GM21529 (cell line): ENCODE results near the gene MBNL1.

ENCODE experiments used
- ATAC-seq: cut with Tn5 transposase; IDR thresholded peaks from one replicate; pipeline ENCODE4 v1.9.1; 2021; ENCODE audit not compliant: unreplicated experiment

MBNL1 gene

GRCh38 chr3:152469248-152470025 lies 200.7 kb downstream of the MBNL1 start:
- no peak for ATAC-seq

GRCh38 chr3:152470095-152470494 lies 201.4 kb downstream of the MBNL1 start:
- no peak for ATAC-seq

GRCh38 chr3:152470893-152471292 lies 202.2 kb downstream of the MBNL1 start:
- ATAC-seq, result no peak

- ATAC-seq, result peak; percentile 71
Observed at GRCh38 chr3:152471814-152472671, 203.3 kb downstream of the MBNL1 start.

- ATAC-seq, result no peak
Observed at GRCh38 chr3:152472672-152472954, 203.9 kb downstream of the MBNL1 start.

GRCh38 chr3:152474585-152474984 lies 205.9 kb downstream of the MBNL1 start:
- peak; percentile 70 for ATAC-seq

GRCh38 chr3:152477422-152477821 lies 208.7 kb downstream of the MBNL1 start:
- ATAC-seq, result no peak

GRCh38 chr3:152480282-152480953 lies 211.7 kb downstream of the MBNL1 start:
- ATAC-seq, result peak; percentile 93

- ATAC-seq, result no peak
Observed at GRCh38 chr3:152486364-152486763, 217.6 kb downstream of the MBNL1 start.

- no peak for ATAC-seq
Observed at GRCh38 chr3:152488449-152488848, 219.7 kb downstream of the MBNL1 start.

GRCh38 chr3:152491922-152492321 lies 223.2 kb downstream of the MBNL1 start:
- ATAC-seq, result peak; percentile 53

- ATAC-seq, result no peak
Observed at GRCh38 chr3:152496286-152496685, 227.6 kb downstream of the MBNL1 start.

- peak; percentile 58 for ATAC-seq
Observed at GRCh38 chr3:152496716-152497115, 228.0 kb downstream of the MBNL1 start.

GRCh38 chr3:152497457-152497856 lies 228.7 kb downstream of the MBNL1 start:
- ATAC-seq, result no peak

- no peak for ATAC-seq
Observed at GRCh38 chr3:152497890-152498289, 229.2 kb downstream of the MBNL1 start.

GRCh38 chr3:152499791-152500385 lies 231.2 kb downstream of the MBNL1 start:
- no peak for ATAC-seq

GRCh38 chr3:152505926-152506325 lies 237.2 kb downstream of the MBNL1 start:
- ATAC-seq, result peak; percentile 98

GRCh38 chr3:152508705-152509104 lies 240.0 kb downstream of the MBNL1 start:
- ATAC-seq, result no peak

GRCh38 chr3:152511904-152512303 lies 243.2 kb downstream of the MBNL1 start:
- ATAC-seq, result peak; percentile 82

- ATAC-seq, result no peak
Observed at GRCh38 chr3:152513301-152513960, 244.7 kb downstream of the MBNL1 start.
